Measurements from ENCODE around the gene CD1D. TPM values are rescaled to one million over a fixed set of nuclear protein-coding genes. Genes with fewer than 3 reads are reported as not detected.
"Not testable (repeated sequence)": the region's sequence is repeated elsewhere in the genome, so short reads cannot be mapped to it uniquely, and the experiment has no call there.

CD1D gene
- total RNA-seq, 2 donors from 2014 or later = not detected

DNA sequence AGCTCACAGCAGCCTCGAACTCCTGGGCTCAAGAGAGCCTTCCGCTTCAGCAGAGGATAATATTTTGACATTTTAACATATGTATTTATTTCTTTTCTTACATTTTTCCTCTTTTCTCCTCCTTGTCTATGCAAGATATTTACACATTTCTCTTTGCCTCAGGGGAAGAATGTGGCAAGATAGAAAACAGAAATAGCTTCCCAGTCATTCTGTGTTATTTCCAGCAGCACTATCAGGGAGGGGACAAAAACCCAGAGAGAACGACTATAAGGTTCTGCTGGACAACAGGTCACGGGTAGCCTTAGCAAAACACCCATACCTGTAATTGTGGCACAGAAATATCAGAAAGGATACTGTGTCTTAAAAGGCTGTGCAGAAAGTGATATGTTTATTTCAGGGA is 7.9 kb downstream of the CD1D start:
- Mint-ChIP-seq H3K4me1 (no peaks in the 10 kb centered on the region), H3K27ac (no peak overlapping the region), H3K36me3 (ENCODE audit: low read depth) (no peaks in the 10 kb centered on the region), H3K4me3 (no peak overlapping the region), H3K27me3 (peaks cover 34% of the 10 kb centered on the region), H3K9me3 (no peaks in the 10 kb centered on the region)
- ATAC-seq (replicated peaks) = no peak

DNA sequence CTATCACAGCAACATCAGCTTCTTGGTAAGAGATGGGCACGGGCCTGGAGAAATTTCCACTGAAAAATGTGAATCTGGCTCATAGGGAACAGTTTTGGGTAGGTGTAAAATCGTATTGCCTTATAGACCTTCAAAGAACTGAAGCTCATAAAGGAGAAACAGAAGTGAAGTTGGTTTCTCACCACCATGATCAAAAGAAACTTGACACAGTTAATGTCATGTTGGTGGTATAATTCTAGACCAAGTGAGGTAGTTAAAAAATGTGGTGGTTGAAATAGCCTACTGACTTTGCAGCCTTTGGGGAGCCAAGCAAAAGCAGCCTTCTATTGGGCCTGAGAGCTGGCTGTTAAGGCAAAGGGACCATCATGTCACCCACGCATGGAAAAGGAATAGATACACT is 8.9 kb downstream of the CD1D start:
- no peaks in the 10 kb centered on the region for H3K36me3 Mint-ChIP-seq (ENCODE audit: low read depth)
- H3K27ac Mint-ChIP-seq = no peak overlapping the region
- ATAC-seq (replicated peaks) = no peak
- peaks cover 29% of the 10 kb centered on the region for H3K27me3 Mint-ChIP-seq
- no peaks in the 10 kb centered on the region for H3K4me1 Mint-ChIP-seq
- H3K4me3 Mint-ChIP-seq = no peak overlapping the region
- H3K9me3 Mint-ChIP-seq = no peaks in the 10 kb centered on the region

DNA sequence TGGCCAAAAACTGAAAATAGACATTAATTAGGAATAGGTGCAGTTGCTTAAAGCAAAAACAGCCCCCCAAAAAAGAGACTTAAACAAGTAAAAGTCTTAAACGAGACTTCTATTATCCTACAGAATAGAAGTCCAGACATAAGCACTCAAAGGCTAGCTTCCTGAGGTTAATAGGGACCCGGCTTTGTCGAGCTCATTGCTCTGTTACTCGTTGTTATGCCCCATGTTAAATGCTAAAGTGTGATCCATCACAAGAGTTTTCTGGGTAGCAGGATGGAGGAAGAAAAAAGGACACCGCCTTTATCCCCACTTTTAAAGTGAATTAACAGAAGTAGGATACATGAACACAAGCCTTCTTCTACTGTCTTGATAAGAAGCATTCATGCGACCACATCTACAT is 10.6 kb downstream of the CD1D start:
- no peak overlapping the region for H3K4me3 Mint-ChIP-seq
- H3K27ac Mint-ChIP-seq = no peak overlapping the region
- no peaks in the 10 kb centered on the region for H3K36me3 Mint-ChIP-seq (ENCODE audit: low read depth)
- no peak for ATAC-seq (replicated peaks)
- H3K4me1 Mint-ChIP-seq = no peaks in the 10 kb centered on the region
- H3K9me3 Mint-ChIP-seq = no peaks in the 10 kb centered on the region
- H3K27me3 Mint-ChIP-seq = peaks cover 41% of the 10 kb centered on the region

DNA sequence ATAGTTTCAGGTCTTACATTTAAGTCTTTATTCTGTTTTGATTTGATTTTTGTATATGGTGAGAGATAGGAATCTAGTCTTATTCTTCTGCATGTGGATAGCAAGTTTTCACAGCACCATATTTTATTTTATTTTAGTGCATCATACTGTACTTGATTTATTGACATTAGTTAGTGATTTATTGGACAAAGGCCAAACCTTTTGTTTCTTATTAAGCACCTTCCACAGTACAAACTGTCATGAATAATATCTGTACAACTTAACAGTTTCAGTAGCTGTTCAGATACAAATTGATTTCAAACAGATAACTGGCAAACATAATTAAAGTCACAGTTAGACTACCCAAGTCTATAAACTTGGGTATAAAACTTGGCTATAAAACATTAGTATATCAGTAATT is 15.8 kb downstream of the CD1D start:
- no peak for ATAC-seq (replicated peaks)
- H3K27ac Mint-ChIP-seq = no peak overlapping the region
- no peaks in the 10 kb centered on the region for H3K9me3 Mint-ChIP-seq
- no peaks in the 10 kb centered on the region for H3K36me3 Mint-ChIP-seq (ENCODE audit: low read depth)
- peaks cover 27% of the 10 kb centered on the region for H3K27me3 Mint-ChIP-seq
- no peaks in the 10 kb centered on the region for H3K4me1 Mint-ChIP-seq
- no peak overlapping the region for H3K4me3 Mint-ChIP-seq

DNA sequence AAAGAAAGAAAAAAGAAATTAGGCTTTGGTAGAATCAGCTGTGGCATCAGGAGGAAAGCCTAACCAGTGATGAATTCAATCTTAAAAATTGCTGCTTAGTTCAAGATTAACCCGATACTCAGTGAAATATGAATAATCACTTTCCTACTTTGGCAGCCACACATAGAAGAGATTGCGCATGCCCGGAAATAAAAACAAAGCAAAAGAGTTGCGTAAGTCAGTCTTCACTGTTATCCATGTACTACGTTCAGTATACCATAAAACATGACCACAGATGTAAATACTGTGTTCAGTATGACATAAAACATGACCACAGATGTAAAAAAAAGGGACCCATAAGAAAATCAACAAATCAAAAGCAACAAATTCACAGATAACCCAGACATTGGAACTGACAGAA is 19.2 kb downstream of the CD1D start:
- Mint-ChIP-seq H3K27me3 (peaks cover 41% of the 10 kb centered on the region), H3K4me1 (peaks cover 13% of the 10 kb centered on the region), H3K36me3 (ENCODE audit: low read depth) (no peaks in the 10 kb centered on the region), H3K4me3 (no peak overlapping the region), H3K9me3 (no peaks in the 10 kb centered on the region), H3K27ac (no peak overlapping the region)
- no peak for ATAC-seq (replicated peaks)

DNA sequence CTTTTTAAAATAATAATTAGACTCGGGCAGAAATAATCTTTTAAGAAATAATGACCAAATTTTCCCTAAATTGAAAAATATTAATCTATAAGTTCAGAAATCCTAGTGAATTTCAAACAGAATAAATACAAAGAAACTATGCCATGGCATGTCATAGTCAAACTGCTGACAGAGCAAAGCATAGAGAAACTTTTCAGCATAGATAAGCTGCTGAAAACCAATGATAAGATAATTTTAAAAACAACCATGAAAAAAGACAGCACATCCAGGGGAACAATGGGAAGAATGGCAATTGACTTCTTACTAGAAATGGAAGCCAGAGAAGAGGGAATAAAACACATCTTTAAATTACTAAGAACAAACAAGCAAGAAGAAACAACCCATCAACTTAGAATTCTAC is 19.8 kb downstream of the CD1D start:
- H3K36me3 Mint-ChIP-seq (ENCODE audit: low read depth) = no peaks in the 10 kb centered on the region
- H3K27ac Mint-ChIP-seq = no peak overlapping the region
- no peaks in the 10 kb centered on the region for H3K9me3 Mint-ChIP-seq
- peaks cover 40% of the 10 kb centered on the region for H3K27me3 Mint-ChIP-seq
- ATAC-seq (replicated peaks) = no peak
- H3K4me3 Mint-ChIP-seq = no peak overlapping the region
- peaks cover 13% of the 10 kb centered on the region for H3K4me1 Mint-ChIP-seq

DNA sequence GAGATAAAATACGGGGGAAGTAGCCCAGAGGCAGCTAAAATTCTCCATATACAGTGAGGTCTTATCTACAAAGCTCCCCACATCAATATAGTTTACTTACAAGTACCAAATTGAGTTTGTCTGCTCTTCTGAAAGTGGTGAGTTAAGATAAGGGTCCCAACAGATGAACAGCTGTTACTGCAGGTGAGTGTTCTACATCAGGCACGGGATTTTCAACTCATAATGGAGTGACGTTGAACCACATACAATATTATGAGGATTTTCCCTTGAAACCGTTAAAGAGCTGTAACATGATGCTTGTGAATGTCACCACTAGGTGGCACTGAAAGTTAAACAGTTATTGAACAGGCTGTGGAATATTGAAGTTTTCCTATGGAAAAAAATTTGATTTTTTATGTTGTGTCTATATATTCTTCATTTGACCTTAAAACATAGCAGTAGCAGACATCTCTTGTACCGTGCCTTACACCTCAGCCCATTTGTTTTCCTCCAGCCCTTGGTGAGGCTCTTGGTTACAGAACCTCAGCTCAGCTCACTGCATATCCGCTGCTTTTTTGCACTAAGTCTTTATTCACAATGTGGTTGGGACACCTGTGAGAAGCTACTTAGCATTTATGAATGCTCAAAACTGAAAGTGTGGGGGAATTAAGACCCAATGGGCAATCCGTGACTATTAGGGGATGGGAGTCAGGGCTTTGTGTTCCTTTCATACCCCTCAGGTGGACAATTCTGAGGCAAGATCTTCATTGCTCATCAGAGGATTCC is 23.2 kb downstream of the CD1D start:
- H3K27me3 Mint-ChIP-seq = peaks cover 45% of the 10 kb centered on the region
- H3K9me3 Mint-ChIP-seq = no peaks in the 10 kb centered on the region
- H3K4me1 Mint-ChIP-seq = peaks cover 13% of the 10 kb centered on the region
- peak; percentile 78 for ATAC-seq (replicated peaks)
- H3K36me3 Mint-ChIP-seq (ENCODE audit: low read depth) = no peaks in the 10 kb centered on the region
- H3K27ac Mint-ChIP-seq = no peak overlapping the region
- no peak overlapping the region for H3K4me3 Mint-ChIP-seq

DNA sequence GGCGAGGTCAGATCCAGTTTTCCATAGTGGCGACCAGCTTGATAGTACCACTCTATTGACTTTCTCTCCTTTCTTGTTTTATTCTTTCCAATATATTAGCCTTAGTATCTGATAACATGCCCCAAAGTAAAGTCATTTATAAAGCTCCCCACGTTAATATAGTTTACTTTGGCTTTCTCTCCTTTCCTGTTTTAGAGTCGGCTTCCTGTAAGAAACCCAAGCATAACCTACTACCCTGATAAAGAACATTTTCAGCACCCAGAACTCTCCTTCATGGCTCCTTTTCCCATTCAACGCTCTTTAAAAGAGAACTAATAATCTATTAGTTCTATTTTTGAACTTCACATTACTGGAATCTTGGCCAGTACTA is 23.7 kb downstream of the CD1D start:
- Mint-ChIP-seq H3K9me3 (no peaks in the 10 kb centered on the region), H3K36me3 (ENCODE audit: low read depth) (no peaks in the 10 kb centered on the region), H3K27me3 (peaks cover 49% of the 10 kb centered on the region), H3K27ac (no peak overlapping the region), H3K4me1 (peaks cover 13% of the 10 kb centered on the region), H3K4me3 (no peak overlapping the region)
- no peak for ATAC-seq (replicated peaks)

DNA sequence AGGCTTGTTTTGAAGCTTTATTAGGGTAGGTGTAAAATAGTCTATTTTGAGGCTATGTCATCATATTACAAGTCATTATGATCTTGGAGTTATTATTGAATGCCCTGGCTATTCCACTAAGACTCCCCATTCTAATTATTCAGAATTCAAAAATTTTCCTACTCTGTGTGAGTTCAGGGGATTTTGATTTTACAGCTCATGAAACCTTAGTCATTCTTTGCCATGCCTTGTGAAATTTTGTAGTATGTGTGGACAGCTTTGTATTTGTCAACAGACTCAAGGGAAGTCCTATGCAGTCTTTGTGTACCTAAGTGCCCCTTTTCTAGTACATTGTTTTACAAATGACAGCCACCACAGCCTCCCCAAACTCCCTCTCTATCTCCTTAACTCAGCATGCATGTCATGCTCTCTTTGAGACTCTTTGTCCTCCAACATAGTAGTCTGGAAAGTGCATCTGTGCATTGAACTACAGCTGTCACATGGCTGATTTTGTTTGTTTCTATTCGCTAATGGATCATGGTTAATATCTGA is 28.0 kb downstream of the CD1D start:
- Mint-ChIP-seq H3K27me3 (peaks cover 64% of the 10 kb centered on the region), H3K4me1 (peaks cover 11% of the 10 kb centered on the region), H3K4me3 (no peak overlapping the region), H3K9me3 (no peaks in the 10 kb centered on the region), H3K36me3 (ENCODE audit: low read depth) (no peaks in the 10 kb centered on the region), H3K27ac (no peak overlapping the region)
- no peak for ATAC-seq (replicated peaks)

DNA sequence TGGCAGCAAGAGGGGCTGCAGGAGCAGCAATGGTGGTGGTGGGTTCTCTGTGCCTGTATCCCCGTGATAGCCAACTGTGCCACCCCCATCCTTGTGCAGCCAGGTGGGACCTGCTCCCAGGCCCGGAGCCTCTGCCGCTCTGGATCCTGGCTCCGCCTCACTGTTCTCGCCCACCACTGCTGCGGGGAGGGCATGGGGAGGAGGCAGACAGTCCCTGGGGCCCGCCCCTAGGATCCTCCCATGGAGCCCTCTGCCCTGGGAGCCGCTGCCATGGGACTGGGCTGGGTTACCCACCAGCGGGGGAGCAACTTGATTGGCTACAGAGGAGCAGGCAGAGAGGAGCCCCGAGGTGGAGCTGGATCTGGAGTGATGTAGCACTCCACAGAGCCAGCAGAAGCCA is 31.6 kb downstream of the CD1D start:
- peaks cover 47% of the 10 kb centered on the region for H3K27me3 Mint-ChIP-seq
- H3K4me1 Mint-ChIP-seq = no peaks in the 10 kb centered on the region
- H3K27ac Mint-ChIP-seq = no peak overlapping the region
- H3K4me3 Mint-ChIP-seq = no peak overlapping the region
- no peaks in the 10 kb centered on the region for H3K36me3 Mint-ChIP-seq (ENCODE audit: low read depth)
- H3K9me3 Mint-ChIP-seq = no peaks in the 10 kb centered on the region
- no peak for ATAC-seq (replicated peaks)

DNA sequence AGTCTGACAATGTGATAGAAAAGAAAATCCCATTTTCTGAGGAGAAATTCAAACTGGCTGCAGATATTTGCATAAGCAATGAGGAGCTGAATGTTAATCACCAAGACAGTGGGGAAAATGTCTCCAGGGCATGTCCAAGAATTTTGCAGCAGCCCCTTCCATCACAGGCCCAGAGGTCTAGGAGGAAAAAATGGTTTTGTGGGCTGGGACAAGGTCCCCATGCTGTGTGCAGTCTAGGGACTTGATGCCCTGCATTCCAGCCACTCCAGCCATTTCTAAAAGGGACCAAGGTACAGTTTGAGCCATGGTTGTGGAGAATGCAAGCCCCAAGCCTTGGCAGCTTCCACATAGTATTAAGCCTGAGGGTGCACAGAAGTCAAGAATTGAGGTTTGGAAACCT is 42.8 kb downstream of the CD1D start:
- not testable (repeated sequence) for H3K36me3 Mint-ChIP-seq (ENCODE audit: low read depth); H3K27ac Mint-ChIP-seq; H3K4me1 Mint-ChIP-seq; H3K4me3 Mint-ChIP-seq; ATAC-seq (replicated peaks)
- Mint-ChIP-seq H3K27me3 (peaks cover 48% of the 10 kb centered on the region), H3K9me3 (peaks cover 20% of the 10 kb centered on the region)

DNA sequence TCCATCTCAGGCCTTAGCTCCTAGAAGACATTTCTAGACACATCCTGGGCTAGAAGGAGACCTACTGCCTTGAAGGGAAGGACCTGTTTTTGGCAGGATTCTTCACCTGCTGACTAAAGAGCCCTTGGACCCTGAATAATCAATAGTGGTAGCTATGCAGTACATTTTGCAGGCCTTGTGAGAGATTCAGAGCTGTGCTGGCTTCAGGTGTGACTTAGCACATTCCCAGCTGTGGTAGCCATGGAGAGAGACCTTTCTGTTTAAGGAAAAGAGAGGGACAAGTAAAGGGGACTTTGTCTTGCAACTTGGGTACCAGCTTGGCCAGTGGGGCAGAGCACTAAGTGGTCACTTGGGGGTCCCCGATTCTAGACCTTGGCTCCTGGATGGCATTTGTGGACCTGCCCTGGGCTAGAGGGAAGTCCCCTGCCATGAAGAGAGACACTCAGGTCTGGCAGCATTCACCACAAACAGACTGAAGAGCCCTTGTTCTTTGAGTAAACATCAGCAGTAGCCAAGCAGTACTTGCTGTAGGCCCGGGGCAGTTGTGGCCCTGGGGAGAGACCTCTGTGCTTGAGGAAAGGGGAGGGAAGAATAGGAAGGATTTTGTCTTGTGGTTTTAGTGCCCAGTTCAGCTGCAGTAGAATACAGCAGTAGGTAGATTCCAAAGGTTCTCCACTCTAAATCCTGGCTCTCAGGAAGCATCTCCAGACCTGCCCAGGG is 47.4 kb downstream of the CD1D start:
- no peak for ATAC-seq (replicated peaks)
- peaks cover 50% of the 10 kb centered on the region for H3K27me3 Mint-ChIP-seq
- no peaks in the 10 kb centered on the region for H3K36me3 Mint-ChIP-seq (ENCODE audit: low read depth)
- H3K9me3 Mint-ChIP-seq = peaks cover 6% of the 10 kb centered on the region
- H3K27ac Mint-ChIP-seq = no peak overlapping the region
- no peaks in the 10 kb centered on the region for H3K4me1 Mint-ChIP-seq
- no peak overlapping the region for H3K4me3 Mint-ChIP-seq
